RPMI7951 (cell line): ENCODE data around the gene PFDN4. TPM values are rescaled to one million over a fixed set of nuclear protein-coding genes. Genes with fewer than 3 reads are reported as not detected.

Experiments
- DNase-seq: peaks from one replicate; pipeline ENCODE4 v3.0.0-alpha.2; 2012; ENCODE audit warnings: low read depth
- total RNA-seq: library from RNA; depleted of rRNA; stranded (reverse); fragments of >200 nt; shearing (Covaris generic); gene quantifications from 2 replicates; pipeline ENCODE4 v1.2.3, GENCODE V29; 2014

The PFDN4 gene
- total RNA-seq, 1 experiment from 2014 or later: 262 TPM

DNA sequence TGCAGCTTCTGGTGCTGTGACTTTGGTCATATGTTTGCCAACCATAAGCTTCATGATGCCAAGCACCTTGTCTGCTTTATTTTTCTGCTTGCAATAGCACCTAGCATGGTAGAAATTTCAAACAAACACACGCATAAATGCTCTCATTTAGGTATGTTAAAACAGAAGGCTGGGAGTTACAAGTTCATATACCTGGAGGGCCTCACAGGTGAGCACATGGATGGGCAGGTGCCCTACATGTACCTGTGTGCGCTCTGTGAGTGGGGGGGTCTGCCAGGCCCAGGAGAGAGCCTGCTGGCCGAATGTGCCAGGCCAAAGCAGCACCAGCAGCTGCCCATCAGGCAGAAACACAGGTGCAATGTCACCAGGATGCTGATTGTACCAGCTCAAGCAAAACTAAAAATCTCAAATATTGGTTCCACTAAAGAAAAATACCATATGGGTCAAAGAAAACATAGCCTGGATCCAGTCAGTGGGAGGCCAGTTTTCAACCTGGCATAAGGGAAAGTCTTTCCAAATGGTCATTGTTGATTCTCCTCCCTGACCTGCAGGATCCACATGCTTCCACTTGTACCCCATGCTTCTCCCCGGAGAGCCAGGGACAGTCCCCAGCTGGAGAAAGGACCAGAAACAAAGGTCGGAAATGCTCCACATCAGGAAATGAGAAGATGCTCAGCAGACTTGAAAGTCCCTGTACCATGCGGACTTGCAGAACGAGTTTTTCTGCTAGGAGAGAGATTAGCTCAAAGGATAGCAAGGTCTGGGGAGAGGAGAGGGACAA lies 7.2 kb upstream of the PFDN4 start:
- DNase-seq: no peak

DNA sequence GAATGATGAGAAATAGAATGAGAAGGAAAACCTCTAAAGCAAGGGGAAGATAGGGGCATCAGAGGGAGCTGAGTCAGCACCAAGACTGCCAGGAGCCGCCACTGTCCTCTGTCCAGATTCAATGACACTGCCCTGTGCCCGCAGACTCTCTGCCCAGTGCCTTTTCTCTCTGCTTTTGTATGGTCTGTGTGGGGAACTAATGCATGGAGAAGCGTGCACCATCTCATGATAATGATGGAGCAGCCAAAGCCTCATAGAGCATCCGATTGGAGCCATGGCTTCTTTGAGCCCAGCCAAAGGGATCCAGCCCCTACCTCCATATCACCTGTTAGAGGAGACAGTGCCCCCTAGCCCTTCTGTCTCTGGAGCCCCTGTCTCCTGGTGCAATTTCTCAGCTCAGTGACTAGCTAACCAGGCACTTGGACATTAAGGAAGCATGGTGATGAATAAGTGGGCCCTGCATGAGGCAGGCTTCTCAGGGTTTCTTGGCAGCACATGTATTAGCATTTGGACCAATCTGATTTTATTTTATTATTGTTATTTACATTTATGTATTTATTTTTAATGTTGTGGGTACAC lies 6.5 kb upstream of the PFDN4 start:
- DNase-seq: no peak

GRCh38 chr20:54203281-54203680 lies 4.6 kb upstream of the PFDN4 start:
- DNase-seq: no peak

DNA sequence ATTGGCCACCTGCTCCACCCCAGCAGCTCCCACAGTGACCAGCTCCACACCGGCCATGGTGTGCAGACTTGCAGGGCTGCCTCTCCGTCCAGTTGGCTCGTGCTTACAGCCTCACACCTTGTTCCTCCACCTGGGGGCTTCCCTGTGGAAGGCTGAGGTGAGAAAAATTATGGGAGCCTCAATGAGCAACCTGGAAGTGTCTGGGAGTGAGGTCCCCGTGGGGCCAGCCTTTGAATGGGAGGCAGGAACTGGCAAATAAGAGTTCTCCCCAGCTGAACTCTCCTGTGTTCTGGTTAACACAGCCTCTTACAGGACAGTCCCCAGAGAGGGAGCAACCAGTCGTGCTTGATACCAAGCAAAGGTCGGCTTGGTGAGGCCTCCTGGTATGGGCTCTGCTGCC lies 3.8 kb upstream of the PFDN4 start:
- no peak for DNase-seq

DNA sequence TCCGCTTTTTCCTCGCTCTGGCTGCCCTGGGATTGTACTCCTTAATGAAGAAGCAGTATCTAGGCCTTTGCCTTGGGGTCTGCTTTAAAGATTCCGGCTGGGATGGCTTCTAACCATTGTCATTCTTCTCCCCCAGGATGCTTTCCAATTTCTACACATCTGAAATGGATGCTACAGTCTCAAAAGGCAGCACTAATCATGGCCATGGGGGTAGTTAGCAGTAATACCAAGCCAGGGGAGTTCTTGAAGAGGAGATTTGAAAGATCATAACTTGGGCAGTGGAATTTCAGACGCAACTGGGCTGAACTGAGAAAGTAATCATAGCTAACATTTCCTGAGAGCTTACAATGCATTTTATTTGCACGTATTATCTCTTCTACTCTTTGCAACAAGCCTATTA lies 3.4 kb upstream of the PFDN4 start:
- DNase-seq: no peak

DNA sequence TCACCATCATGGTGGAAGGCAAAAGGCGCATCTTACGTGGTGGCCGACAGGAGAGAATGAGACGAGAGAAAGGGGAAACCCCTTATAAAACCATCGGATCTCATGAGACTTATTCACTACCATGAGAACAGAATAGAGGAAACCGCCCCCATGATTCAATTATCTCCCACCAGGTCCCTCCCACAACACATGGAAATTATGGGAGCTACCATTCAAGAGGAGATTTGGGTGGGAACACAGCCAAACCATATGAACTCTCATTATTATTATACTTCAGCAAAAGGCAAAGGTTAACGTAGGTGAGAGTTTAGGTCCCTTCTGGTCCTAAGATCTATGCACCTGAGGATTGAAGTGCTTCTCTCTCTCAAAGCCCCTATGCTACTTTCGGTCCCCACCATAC lies 2.4 kb upstream of the PFDN4 start:
- DNase-seq: no peak

DNA sequence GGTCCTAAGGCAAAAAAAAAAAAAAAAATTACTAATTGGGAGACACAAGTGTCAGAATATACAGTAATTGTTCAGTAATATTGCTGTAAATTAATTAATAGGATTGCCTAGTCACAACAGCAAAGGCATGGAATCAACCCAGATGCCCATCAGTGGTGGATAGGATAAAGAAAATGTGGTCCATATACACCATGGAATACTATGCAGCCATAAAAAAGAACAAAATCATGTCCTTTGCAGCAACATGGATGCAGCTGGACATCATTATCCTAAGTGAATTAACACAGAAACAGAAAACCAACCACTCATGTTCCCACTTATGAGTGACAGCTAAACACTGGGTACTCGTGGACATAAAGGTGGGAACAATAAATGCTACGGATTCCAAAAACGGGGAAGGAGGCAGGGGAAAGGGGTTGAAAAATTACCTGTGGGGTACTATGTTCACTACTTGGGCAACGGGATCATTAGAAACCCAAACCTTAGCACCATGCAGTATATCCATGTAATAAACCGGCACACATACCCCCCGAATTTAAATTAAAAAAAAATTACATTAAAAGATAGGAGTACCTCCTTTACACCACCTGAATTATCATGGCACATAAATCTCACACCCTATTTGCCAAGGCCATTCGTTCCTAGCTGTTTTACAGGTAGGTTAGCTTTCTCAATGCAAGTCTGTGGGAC lies 689 bp upstream of the PFDN4 start:
- DNase-seq: no peak

- DNase-seq: peak; percentile 54
These were observed 775 bp downstream of the PFDN4 start for GRCh38 chr20:54208548-54209176.

GRCh38 chr20:54209216-54209813 lies 1.4 kb downstream of the PFDN4 start:
- no peak for DNase-seq

GRCh38 chr20:54212226-54212625 lies 4.3 kb downstream of the PFDN4 start:
- DNase-seq: peak; percentile 81

DNA sequence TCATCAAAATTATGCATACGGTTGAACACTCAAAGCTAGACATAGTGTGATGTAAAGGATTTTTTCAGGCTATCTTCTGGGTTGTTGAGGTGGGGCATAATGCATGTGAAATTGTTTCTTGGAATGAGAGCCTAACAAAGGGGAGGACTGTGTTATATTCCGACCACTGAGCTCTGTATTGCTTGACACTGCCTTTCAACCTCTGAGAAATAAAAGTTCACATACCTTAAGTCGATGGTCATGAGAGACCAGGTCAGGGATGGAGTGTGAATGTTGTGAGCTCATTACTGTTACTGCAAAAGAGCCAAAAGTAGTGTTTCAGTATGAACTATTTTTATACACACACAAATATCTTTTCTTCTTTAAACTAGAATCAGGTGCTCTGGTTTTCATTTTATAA lies 5.0 kb downstream of the PFDN4 start:
- no peak for DNase-seq

DNA sequence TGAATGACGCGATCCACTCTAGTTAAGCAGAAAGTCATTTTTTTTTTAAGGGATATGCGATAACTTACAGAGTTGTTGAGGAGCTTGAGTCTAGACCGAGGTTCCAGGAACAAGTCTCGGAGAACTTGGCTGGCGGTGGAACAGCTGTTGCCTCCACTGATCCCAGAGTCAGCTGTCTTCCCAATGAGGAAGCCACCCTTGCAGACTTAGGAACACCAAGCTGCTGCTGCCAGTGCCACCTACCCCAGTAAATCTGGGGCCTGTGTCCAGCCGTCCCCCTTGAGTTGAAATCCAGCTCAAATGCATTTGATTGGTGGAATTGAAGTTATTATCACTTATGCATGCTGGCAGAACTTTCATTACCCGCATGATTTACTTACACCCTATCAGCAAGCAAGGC lies 6.7 kb downstream of the PFDN4 start:
- DNase-seq: no peak

GRCh38 chr20:54215157-54215789 lies 7.4 kb downstream of the PFDN4 start:
- no peak for DNase-seq

DNA sequence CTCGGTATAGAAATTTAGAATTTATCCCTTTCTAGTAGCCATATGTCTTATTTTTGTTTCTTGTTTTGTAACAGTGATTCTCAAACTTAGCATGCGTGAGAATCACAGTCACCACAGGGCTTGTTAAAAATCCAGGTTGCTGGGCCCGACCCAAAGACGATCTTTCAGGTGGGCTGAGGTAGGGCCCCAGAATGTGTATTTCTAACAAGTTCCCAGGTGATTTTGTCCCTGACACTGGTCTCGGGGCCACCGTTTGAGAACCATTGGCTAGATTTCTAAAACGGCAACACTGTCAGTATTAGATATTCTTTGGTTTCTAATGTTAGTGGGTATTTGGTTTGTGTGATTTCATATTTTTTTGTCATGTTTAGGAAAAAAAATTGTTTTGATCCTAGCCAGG lies 9.9 kb downstream of the PFDN4 start:
- DNase-seq: no peak

DNA sequence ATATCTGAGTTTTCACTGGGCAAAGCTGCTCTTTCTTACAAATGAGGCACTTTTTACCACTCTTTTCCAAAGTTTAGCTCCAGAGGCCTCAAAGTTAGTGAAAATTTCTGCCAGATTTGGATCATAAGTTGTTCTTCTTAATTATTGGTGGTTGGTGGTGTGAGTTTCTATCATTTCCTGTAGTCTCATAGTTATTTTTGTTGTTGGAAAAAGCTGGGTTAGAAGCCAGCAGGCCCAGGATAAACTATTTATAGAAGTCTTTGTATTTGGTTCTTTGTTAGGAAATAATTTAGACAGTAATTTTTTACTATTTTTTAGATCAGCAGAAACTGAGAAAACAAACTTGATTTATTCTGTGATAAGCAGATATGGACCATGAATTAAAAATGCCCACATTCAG lies 10.6 kb downstream of the PFDN4 start:
- no peak for DNase-seq

- DNase-seq: peak; percentile 52
These were observed 12.0 kb downstream of the PFDN4 start for GRCh38 chr20:54219751-54220426.

DNA sequence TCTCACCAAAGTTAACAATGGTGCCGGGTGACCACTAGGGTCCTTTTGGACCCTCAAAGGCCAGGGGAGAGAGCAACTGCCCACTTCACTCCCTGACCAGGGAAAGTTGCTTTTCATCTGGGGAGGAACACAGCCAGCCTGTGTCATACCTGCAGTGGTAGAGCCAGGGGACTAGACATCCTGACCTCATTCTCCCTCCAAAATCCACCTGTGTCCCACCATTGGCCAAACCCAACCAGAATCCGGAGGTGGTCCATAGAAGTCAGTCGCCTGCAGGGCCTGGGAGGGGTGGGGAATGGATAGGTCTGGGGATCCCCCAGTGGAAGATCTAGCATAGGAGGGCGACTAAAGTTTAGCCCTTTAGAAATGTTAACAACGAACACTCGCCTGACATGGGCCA lies 12.8 kb downstream of the PFDN4 start:
- DNase-seq: no peak

GRCh38 chr20:54221353-54221752 lies 13.5 kb downstream of the PFDN4 start:
- DNase-seq: no peak

GRCh38 chr20:54221996-54222890 lies 14.4 kb downstream of the PFDN4 start:
- no peak for DNase-seq

DNA sequence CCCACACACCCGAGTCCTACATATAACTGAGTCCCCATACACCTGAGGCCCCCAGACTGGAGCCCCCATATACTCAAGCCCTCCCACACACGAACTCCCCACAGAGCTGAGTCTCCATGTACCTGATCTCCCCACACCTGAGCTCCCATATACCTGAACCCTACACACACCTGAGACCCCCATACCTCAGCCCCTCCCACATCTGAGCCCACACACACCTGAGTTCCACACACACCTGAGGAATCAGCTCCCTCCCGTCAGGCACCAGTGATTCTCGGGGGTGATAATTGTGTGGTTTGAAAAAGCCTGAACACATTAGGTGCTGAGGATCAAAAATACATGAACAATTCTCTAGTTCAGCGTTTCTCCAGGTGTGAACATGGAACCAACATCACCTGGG lies 15.4 kb downstream of the PFDN4 start:
- no peak for DNase-seq
